Right cardiac atrium (tissue), 5 donors: ENCODE data around the gene KRTAP5-9. TPM values are rescaled to one million over a fixed set of nuclear protein-coding genes. Genes with fewer than 3 reads are reported as not detected.

Experiments
- polyA plus RNA-seq: library from polyadenylated mRNA; stranded (reverse); fragments of 200-250 nt; gene quantifications from one replicate; pipeline ENCODE4 v1.2.3, GENCODE V29; 2013
- total RNA-seq, 4 donors: library from RNA; stranded (reverse); fragmentation: NEBNext Ultra II Directional; extraction: Animal tissue kit (Norgen Biotek cat#: 25700); gene quantifications; one replicate each; pipeline ENCODE4 v1.2.1, GENCODE V29; 2021
- donor health status: healthy with polysubstance abuse.
- donor health status: DM: no; HTN: yes; CAD: no.
- donor health status: DM: no; HTN: no; CAD: no.
- donor health status: DM: no; HTN: yes; CAD: no; lungs with severe emphysema.
- donor health status: DM: yes; HTN: yes; CAD: no.

Gene KRTAP5-9
- total and polyA plus RNA-seq, 5 donors: not detected

Other genes starting within 250 kb of the KRTAP5-9 start
- 10 to 100 TPM; 52.7 to 73.5 (median 60.9) TPM for gene DHCR7, start 100.0 kb upstream of the KRTAP5-9 start, total RNA-seq
- 28.7 TPM for gene DHCR7, start 100.0 kb upstream of the KRTAP5-9 start, polyA plus RNA-seq
- gene NADSYN1, start 95.2 kb upstream of the KRTAP5-9 start, total RNA-seq: 10 to 100 TPM; 23.0 to 28.2 (median 26.4) TPM
- 21.5 TPM for gene NADSYN1, start 95.2 kb upstream of the KRTAP5-9 start, polyA plus RNA-seq
- not detected for gene KRTAP5-7, start 21.2 kb upstream of the KRTAP5-9 start, total RNA-seq
- not detected for gene KRTAP5-7, start 21.2 kb upstream of the KRTAP5-9 start, polyA plus RNA-seq
- gene KRTAP5-8, start 10.4 kb upstream of the KRTAP5-9 start, total RNA-seq: not detected
- not detected for gene KRTAP5-8, start 10.4 kb upstream of the KRTAP5-9 start, polyA plus RNA-seq
- gene KRTAP5-10, start 17.1 kb downstream of the KRTAP5-9 start, total RNA-seq: not detected
- gene KRTAP5-10, start 17.1 kb downstream of the KRTAP5-9 start, polyA plus RNA-seq: not detected
- not detected for gene KRTAP5-11, start 34.5 kb downstream of the KRTAP5-9 start, total RNA-seq
- gene KRTAP5-11, start 34.5 kb downstream of the KRTAP5-9 start, polyA plus RNA-seq: not detected